ENCODE data around the gene C3orf85. TPM values are rescaled to one million over a fixed set of nuclear protein-coding genes. Genes with fewer than 3 reads are reported as not detected.

The C3orf85 gene, protein sequence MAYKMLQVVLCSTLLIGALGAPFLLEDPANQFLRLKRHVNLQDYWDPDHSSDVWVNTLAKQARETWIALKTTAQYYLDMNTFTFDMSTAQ
- total RNA-seq: not detected
- not detected for total RNA-seq (2013)

DNA sequence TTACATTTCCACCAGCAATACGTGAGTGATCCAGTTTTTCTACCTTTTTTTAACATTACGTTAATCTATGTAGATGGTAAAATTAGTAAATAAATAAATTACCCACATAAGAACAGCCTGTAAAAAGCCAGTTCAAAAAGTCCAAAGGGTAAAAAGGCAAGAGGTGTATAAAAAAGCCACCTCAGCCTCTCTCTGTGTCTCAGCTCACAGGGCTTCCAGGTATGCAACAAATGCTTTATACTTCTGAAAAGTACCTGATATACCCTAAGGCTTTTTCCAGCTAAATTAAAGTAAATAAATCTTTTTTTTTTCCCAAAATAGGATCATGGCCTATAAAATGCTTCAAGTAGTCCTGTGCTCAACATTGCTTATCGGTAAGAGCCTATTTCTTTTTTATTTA, at the start of gene C3orf85:
C3orf85 (plus strand) TSS at position 197 of the 400 bp plus-strand sequence; CDS start at position 326, 129 bp downstream.
- Histone ChIP-seq H3K36me3 (ENCODE audit: control insufficient read depth, insufficient read depth, low read length) (no peaks in the 10 kb centered on the region), H3K9me3 (ENCODE audit: control insufficient read depth, insufficient read depth, low read length) (no peaks in the 10 kb centered on the region), H3K4me3 (ENCODE audit: low read length) (no peak within 1 kb of the TSS), H3K27me3 (ENCODE audit: control insufficient read depth, insufficient read depth, low read length) (no peaks in the 10 kb centered on the region), H3K4me1 (ENCODE audit: control insufficient read depth, insufficient read depth, low read length) (no peaks in the 10 kb centered on the region), H3K27ac (ENCODE audit: low read length) (no peak within 1 kb of the TSS)
- DNase-seq: no peak
- H3K27ac Mint-ChIP-seq: no peak within 1 kb of the TSS
- no peak for ATAC-seq
- H3K36me3 Mint-ChIP-seq: no peaks in the 10 kb centered on the region
- peaks cover 3 to 6% of the 10 kb centered on the region in 2 donors for H3K9me3 Mint-ChIP-seq
- no peaks in the 10 kb centered on the region for H3K27me3 Mint-ChIP-seq (ENCODE audit: low read depth in 2 of 2)
- TF ChIP-seq, protein P1, sequence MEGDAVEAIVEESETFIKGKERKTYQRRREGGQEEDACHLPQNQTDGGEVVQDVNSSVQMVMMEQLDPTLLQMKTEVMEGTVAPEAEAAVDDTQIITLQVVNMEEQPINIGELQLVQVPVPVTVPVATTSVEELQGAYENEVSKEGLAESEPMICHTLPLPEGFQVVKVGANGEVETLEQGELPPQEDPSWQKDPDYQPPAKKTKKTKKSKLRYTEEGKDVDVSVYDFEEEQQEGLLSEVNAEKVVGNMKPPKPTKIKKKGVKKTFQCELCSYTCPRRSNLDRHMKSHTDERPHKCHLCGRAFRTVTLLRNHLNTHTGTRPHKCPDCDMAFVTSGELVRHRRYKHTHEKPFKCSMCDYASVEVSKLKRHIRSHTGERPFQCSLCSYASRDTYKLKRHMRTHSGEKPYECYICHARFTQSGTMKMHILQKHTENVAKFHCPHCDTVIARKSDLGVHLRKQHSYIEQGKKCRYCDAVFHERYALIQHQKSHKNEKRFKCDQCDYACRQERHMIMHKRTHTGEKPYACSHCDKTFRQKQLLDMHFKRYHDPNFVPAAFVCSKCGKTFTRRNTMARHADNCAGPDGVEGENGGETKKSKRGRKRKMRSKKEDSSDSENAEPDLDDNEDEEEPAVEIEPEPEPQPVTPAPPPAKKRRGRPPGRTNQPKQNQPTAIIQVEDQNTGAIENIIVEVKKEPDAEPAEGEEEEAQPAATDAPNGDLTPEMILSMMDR (IDR thresholded peaks at IDR 0.05): no peak
- H3K4me3 Mint-ChIP-seq: no peak within 1 kb of the TSS
- intact Hi-C loops (cut with micrococcal nuclease): no loop called here
- H3K4me1 Mint-ChIP-seq: no peaks in the 10 kb centered on the region
- WGBS (ENCODE audit: insufficient coverage): 100% methylated on average over 1 of the region's 3 CpGs

DNA sequence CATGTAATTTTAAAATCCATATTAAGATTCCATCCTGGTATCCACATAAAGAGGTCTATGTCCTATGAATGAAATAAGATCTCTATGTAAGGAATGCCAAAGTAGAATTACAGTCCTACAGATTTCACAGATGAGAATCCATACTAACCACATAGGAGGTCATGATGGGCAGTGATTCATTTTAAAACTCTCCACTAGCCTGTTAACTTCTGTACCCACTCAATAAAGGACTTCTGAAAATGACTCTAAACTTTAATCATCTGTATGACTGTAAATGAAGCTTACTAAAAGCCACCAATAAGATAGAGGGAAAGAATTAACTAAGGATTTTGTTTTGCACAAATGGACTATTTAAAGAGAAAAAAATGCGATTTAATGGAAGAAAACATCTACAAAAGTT, 47.3 kb upstream of the C3orf85 start:
- WGBS (ENCODE audit: insufficient coverage): no CpG with 5 or more reads among the region's 1 CpG
- ATAC-seq: no peak
- Histone ChIP-seq H3K27ac (ENCODE audit: low read length) (no peak overlapping the region), H3K27me3 (ENCODE audit: control insufficient read depth, insufficient read depth, low read length) (no peaks in the 10 kb centered on the region), H3K4me1 (ENCODE audit: control insufficient read depth, insufficient read depth, low read length) (no peaks in the 10 kb centered on the region), H3K36me3 (ENCODE audit: control insufficient read depth, insufficient read depth, low read length) (no peaks in the 10 kb centered on the region), H3K4me3 (ENCODE audit: low read length) (no peak overlapping the region), H3K9me3 (ENCODE audit: control insufficient read depth, insufficient read depth, low read length) (no peaks in the 10 kb centered on the region)
- Mint-ChIP-seq H3K27ac (no peak overlapping the region), H3K36me3 (no peaks in the 10 kb centered on the region), H3K9me3 (no peaks in the 10 kb centered on the region), H3K4me3 (no peak overlapping the region), H3K4me1 (no peaks in the 10 kb centered on the region), H3K27me3 (ENCODE audit: low read depth in 2 of 2) (peaks cover 0 to 3% of the 10 kb centered on the region in 2 donors)
- no peak for DNase-seq
- intact Hi-C loops (cut with micrococcal nuclease): no loop called here
- TF ChIP-seq, protein P1 (IDR thresholded peaks at IDR 0.05): no peak

DNA sequence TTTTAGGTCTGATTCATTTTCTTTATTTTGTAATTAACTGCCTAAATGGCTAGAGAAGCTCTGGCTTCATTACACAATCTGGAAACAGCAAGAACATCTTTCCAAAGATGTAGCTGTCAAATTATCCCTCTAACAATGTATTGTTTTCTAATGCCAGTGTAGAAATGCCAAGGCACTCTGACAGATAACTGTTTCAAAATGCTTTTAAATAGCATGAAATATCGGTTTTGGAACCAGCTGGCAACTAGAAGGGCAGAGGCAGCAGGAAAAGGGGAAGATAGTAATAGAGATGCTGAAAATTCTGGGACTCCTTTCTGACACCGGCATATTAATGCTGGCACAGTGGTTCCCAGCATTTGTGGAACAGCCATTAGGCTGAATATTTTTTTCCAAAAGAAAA, 44.7 kb upstream of the C3orf85 start:
- no peak overlapping the region for H3K4me3 Mint-ChIP-seq
- no peaks in the 10 kb centered on the region for H3K9me3 Mint-ChIP-seq
- H3K9me3 ChIP-seq (ENCODE audit: control insufficient read depth, insufficient read depth, low read length): no peaks in the 10 kb centered on the region
- intact Hi-C loops (cut with micrococcal nuclease): no loop called here
- ATAC-seq (no peak), DNase-seq (no peak)
- H3K27ac ChIP-seq (ENCODE audit: low read length): no peak overlapping the region
- no peaks in the 10 kb centered on the region for H3K27me3 ChIP-seq (ENCODE audit: control insufficient read depth, insufficient read depth, low read length)
- no peaks in the 10 kb centered on the region for H3K4me1 ChIP-seq (ENCODE audit: control insufficient read depth, insufficient read depth, low read length)
- no peaks in the 10 kb centered on the region for H3K4me1 Mint-ChIP-seq
- peaks cover 0 to 3% of the 10 kb centered on the region in 2 donors for H3K27me3 Mint-ChIP-seq (ENCODE audit: low read depth in 2 of 2)
- WGBS (ENCODE audit: insufficient coverage): 81% methylated on average over 1 of the region's 2 CpGs
- no peak overlapping the region for H3K4me3 ChIP-seq (ENCODE audit: low read length)
- TF ChIP-seq, protein P1 (IDR thresholded peaks at IDR 0.05): no peak
- no peak overlapping the region for H3K27ac Mint-ChIP-seq
- no peaks in the 10 kb centered on the region for H3K36me3 Mint-ChIP-seq
- H3K36me3 ChIP-seq (ENCODE audit: control insufficient read depth, insufficient read depth, low read length): no peaks in the 10 kb centered on the region

DNA sequence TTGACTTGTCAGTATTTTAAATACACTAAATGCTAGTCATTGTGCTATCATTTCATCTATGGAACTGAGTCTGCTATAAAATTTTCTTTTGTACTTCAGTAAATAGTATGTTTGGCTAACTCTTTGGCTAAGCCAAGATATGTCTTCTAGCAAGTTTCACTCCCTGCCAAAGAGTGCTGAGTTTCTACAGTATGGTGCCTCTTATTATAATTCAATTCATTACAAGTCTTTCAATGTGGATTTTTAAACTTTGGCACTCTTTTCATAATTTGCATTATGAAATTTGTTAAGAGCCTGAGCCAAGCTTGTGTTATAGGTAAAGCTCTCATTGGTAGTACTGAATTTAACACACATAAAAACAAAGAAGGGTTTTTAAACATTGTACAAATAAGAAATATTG, 43.0 kb upstream of the C3orf85 start:
- no peak for ATAC-seq
- H3K27ac Mint-ChIP-seq: no peak overlapping the region

More for the DNA sequence above, 43.0 kb upstream of the C3orf85 start:
- DNase-seq: no peak
- peaks cover 0 to 3% of the 10 kb centered on the region in 2 donors for H3K27me3 Mint-ChIP-seq (ENCODE audit: low read depth in 2 of 2)
- H3K9me3 Mint-ChIP-seq: no peaks in the 10 kb centered on the region
- no peaks in the 10 kb centered on the region for H3K4me1 ChIP-seq (ENCODE audit: control insufficient read depth, insufficient read depth, low read length)
- H3K4me3 ChIP-seq (ENCODE audit: low read length): no peak overlapping the region
- H3K4me3 Mint-ChIP-seq: no peak overlapping the region
- H3K27me3 ChIP-seq (ENCODE audit: control insufficient read depth, insufficient read depth, low read length): no peaks in the 10 kb centered on the region
- no peaks in the 10 kb centered on the region for H3K4me1 Mint-ChIP-seq
- no peaks in the 10 kb centered on the region for H3K36me3 ChIP-seq (ENCODE audit: control insufficient read depth, insufficient read depth, low read length)
- TF ChIP-seq, protein P1 (IDR thresholded peaks at IDR 0.05): no peak
- no peak overlapping the region for H3K27ac ChIP-seq (ENCODE audit: low read length)
- no peaks in the 10 kb centered on the region for H3K9me3 ChIP-seq (ENCODE audit: control insufficient read depth, insufficient read depth, low read length)
- intact Hi-C loops (cut with micrococcal nuclease): no loop called here
- no peaks in the 10 kb centered on the region for H3K36me3 Mint-ChIP-seq

Measured in natural killer cell (primary cell).